Osteoblast (primary cell): ENCODE data around the gene MAP3K5. TPM values are rescaled to one million over a fixed set of nuclear protein-coding genes. Genes with fewer than 3 reads are reported as not detected.

Source experiments
- DNase-seq: peaks from one replicate; pipeline ENCODE4 v3.0.0; 2011; ENCODE audit warnings: low spot score, mixed read lengths; ENCODE audit not compliant: insufficient read length; ENCODE audit errors: missing footprints
- H2AFZ ChIP-seq: 2 replicates; pipeline ENCODE4 v1.6.0; 2011; ENCODE audit warnings: mild to moderate bottlenecking, low read length
- H3K27ac ChIP-seq: 2 replicates; pipeline ENCODE4 v1.5.1; 2011; ENCODE audit warnings: mild to moderate bottlenecking, low read depth, low read length, moderate library complexity
- H3K27me3 ChIP-seq: 2 replicates; pipeline ENCODE4 v1.6.0; 2012; ENCODE audit warnings: mild to moderate bottlenecking, control low read depth, inconsistent platforms, low read length, moderate library complexity; ENCODE audit not compliant: insufficient read depth
- H3K36me3 ChIP-seq: 2 replicates; pipeline ENCODE4 v1.5.1; 2011; ENCODE audit warnings: mild to moderate bottlenecking, low read length, control low read depth, moderate library complexity; ENCODE audit not compliant: insufficient read depth
- H3K4me1 ChIP-seq: 2 replicates; pipeline ENCODE4 v1.5.1; 2011; ENCODE audit warnings: mild to moderate bottlenecking, low read length, control low read depth, moderate library complexity; ENCODE audit not compliant: insufficient read depth
- H3K4me2 ChIP-seq: 2 replicates; pipeline ENCODE4 v1.6.0; 2011; ENCODE audit warnings: mild to moderate bottlenecking, low read length; ENCODE audit not compliant: insufficient read depth
- H3K4me3 ChIP-seq: fragments of 200-600 bp; sonication (generic); 3 replicates; pipeline ENCODE4 v1.5.1; 2012; ENCODE audit warnings: mild to moderate bottlenecking, low read length, inconsistent platforms; ENCODE audit not compliant: insufficient read depth
- H3K79me2 ChIP-seq: 2 replicates; pipeline ENCODE4 v1.6.0; 2012; ENCODE audit warnings: mild to moderate bottlenecking, low read length, control low read depth, inconsistent platforms; ENCODE audit not compliant: insufficient read depth
- H3K9me3 ChIP-seq: 2 replicates; pipeline ENCODE4 v1.5.1; 2011; ENCODE audit warnings: low read depth, low read length, control low read depth
- H4K20me1 ChIP-seq: 2 replicates; pipeline ENCODE4 v1.6.0; 2012; ENCODE audit warnings: mild to moderate bottlenecking, low read length, control low read depth; ENCODE audit not compliant: insufficient read depth
- CTCF ChIP-seq: IDR thresholded peaks from 2 replicates; pipeline ENCODE4 v1.5.1; 2011; ENCODE audit warnings: mild to moderate bottlenecking, low read depth, low read length, moderate library complexity; ENCODE audit errors: extremely low read depth
- total RNA-seq: library from RNA; depleted of rRNA; stranded (reverse); fragments of >200 nt; gene quantifications from 2 replicates; pipeline ENCODE4 v1.2.3, GENCODE V29; 2012

The MAP3K5 gene
- total RNA-seq, 1 donor = 8.3 TPM

GRCh38 chr6:136517002-136517401, 275.3 kb downstream of the MAP3K5 start:
- no peak overlapping the region for H2AFZ ChIP-seq
- H3K79me2 ChIP-seq = no peaks in the 10 kb centered on the region
- H3K36me3 ChIP-seq = no peaks in the 10 kb centered on the region
- no peak for DNase-seq
- no peaks in the 10 kb centered on the region for H3K4me1 ChIP-seq
- H3K4me2 ChIP-seq = no peak overlapping the region
- H3K4me3 ChIP-seq = no peak overlapping the region
- H3K27ac ChIP-seq = no peak overlapping the region
- no peak for TF ChIP-seq CTCF
- peaks cover 3% of the 10 kb centered on the region for H3K27me3 ChIP-seq
- H3K9me3 ChIP-seq = no peaks in the 10 kb centered on the region
- no peaks in the 10 kb centered on the region for H4K20me1 ChIP-seq

GRCh38 chr6:136514591-136514990, 277.7 kb downstream of the MAP3K5 start:
- H3K9me3 ChIP-seq = no peaks in the 10 kb centered on the region
- H3K27me3 ChIP-seq = peaks cover 3% of the 10 kb centered on the region
- H3K36me3 ChIP-seq = no peaks in the 10 kb centered on the region
- no peak overlapping the region for H3K4me3 ChIP-seq
- H2AFZ ChIP-seq = no peak overlapping the region
- no peaks in the 10 kb centered on the region for H3K4me1 ChIP-seq
- no peak overlapping the region for H3K27ac ChIP-seq
- H4K20me1 ChIP-seq = no peaks in the 10 kb centered on the region
- no peaks in the 10 kb centered on the region for H3K79me2 ChIP-seq
- no peak overlapping the region for H3K4me2 ChIP-seq
- no peak for DNase-seq
- TF ChIP-seq CTCF = no peak

GRCh38 chr6:136511926-136512325, 280.4 kb downstream of the MAP3K5 start:
- no peaks in the 10 kb centered on the region for H3K36me3 ChIP-seq
- no peak overlapping the region for H3K27ac ChIP-seq
- no peak for DNase-seq
- H3K4me1 ChIP-seq = no peaks in the 10 kb centered on the region
- H3K79me2 ChIP-seq = no peaks in the 10 kb centered on the region
- no peaks in the 10 kb centered on the region for H3K27me3 ChIP-seq
- H2AFZ ChIP-seq = no peak overlapping the region
- H3K4me2 ChIP-seq = no peak overlapping the region
- no peak overlapping the region for H3K4me3 ChIP-seq
- no peak for TF ChIP-seq CTCF
- H3K9me3 ChIP-seq = no peaks in the 10 kb centered on the region
- no peaks in the 10 kb centered on the region for H4K20me1 ChIP-seq

GRCh38 chr6:136511397-136511796, 280.9 kb downstream of the MAP3K5 start:
- Histone ChIP-seq H3K4me2 (no peak overlapping the region), H3K79me2 (no peaks in the 10 kb centered on the region), H4K20me1 (no peaks in the 10 kb centered on the region), H3K9me3 (no peaks in the 10 kb centered on the region), H3K4me1 (no peaks in the 10 kb centered on the region), H3K36me3 (no peaks in the 10 kb centered on the region), H3K27ac (no peak overlapping the region), H3K4me3 (no peak overlapping the region), H2AFZ (no peak overlapping the region), H3K27me3 (no peaks in the 10 kb centered on the region)
- DNase-seq = no peak
- no peak for TF ChIP-seq CTCF
